AG08395 (cell line): ENCODE data around the gene HOXC6.
A peak's percentile ranks its signal among the peaks of the same experiment; 100 is the strongest.
"Not testable (repeated sequence)": the region's sequence is repeated elsewhere in the genome, so short reads cannot be mapped to it uniquely, and the experiment has no call there.

Experiments
- DNase-seq: peaks from one replicate; pipeline ENCODE4 v3.0.0; 2012; ENCODE audit warnings: mixed read lengths, low spot score

The HOXC6 gene

GRCh38 chr12:54058128-54058768, 30.0 kb downstream of the HOXC6 start:
- no peak for DNase-seq

- DNase-seq, result no peak
Measured at GRCh38 chr12:54059668-54060067, 31.4 kb downstream of the HOXC6 start.

GRCh38 chr12:54060174-54060974, 32.1 kb downstream of the HOXC6 start:
- DNase-seq, result no peak

GRCh38 chr12:54060975-54061778, 32.9 kb downstream of the HOXC6 start:
- peak; percentile 57 for DNase-seq

- no peak for DNase-seq
Measured at GRCh38 chr12:54065677-54066076, 37.4 kb downstream of the HOXC6 start.

- DNase-seq, result no peak
Measured at GRCh38 chr12:54066408-54066807, 38.2 kb downstream of the HOXC6 start.

GRCh38 chr12:54068418-54069070, 40.3 kb downstream of the HOXC6 start:
- no peak for DNase-seq

- no peak for DNase-seq
Measured at GRCh38 chr12:54071942-54072341, 43.7 kb downstream of the HOXC6 start.

- no peak for DNase-seq
Measured at GRCh38 chr12:54074308-54074707, 46.1 kb downstream of the HOXC6 start.

- no peak for DNase-seq
Measured at GRCh38 chr12:54075409-54075808, 47.2 kb downstream of the HOXC6 start.

GRCh38 chr12:54075974-54076373, 47.7 kb downstream of the HOXC6 start:
- no peak for DNase-seq

GRCh38 chr12:54077843-54078242, 49.6 kb downstream of the HOXC6 start:
- not testable (repeated sequence) for DNase-seq

GRCh38 chr12:54079115-54079514, 50.9 kb downstream of the HOXC6 start:
- not testable (repeated sequence) for DNase-seq
